ENCODE results near the gene TMEM88.
"Not testable (repeated sequence)": the region's sequence is repeated elsewhere in the genome, so short reads cannot be mapped to it uniquely, and the experiment has no call there.

The TMEM88 gene, protein sequence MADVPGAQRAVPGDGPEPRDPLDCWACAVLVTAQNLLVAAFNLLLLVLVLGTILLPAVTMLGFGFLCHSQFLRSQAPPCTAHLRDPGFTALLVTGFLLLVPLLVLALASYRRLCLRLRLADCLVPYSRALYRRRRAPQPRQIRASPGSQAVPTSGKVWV

DNA sequence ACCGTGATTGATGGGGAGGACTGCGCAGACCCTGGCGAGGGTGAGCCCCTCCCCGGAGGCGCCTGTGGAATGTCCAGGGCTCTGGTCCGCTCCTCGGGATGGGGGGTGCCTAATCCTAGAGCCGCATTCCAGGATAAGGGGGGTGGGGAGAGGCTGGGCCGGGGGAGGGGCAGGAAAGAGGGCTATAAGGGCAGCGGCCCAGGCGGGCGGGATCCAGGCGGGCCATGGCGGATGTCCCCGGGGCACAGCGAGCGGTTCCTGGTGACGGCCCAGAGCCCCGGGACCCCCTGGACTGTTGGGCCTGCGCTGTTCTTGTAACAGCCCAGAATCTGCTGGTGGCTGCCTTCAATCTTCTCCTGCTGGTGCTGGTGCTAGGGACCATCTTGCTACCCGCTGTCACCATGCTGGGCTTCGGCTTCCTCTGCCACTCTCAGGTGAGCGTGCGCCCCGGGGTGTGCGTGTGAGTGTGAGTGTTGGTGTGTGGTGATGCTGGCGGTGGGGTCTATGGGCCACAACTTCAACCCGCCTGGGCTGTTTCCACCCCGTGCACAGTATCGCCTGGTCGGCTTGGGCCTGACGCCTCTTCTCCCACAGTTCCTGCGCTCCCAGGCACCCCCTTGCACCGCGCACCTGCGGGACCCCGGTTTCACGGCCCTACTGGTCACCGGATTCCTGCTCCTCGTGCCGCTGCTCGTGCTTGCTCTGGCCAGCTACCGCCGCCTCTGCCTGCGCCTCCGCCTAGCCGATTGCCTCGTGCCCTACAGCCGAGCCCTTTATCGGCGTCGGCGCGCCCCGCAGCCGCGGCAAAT, at the start of gene TMEM88:
Gene TMEM88 (plus strand): TSS at position 216 of the 809 bp plus-strand sequence. CDS start 9 bp downstream, at position 225.
- DNase-seq: no peak

DNA sequence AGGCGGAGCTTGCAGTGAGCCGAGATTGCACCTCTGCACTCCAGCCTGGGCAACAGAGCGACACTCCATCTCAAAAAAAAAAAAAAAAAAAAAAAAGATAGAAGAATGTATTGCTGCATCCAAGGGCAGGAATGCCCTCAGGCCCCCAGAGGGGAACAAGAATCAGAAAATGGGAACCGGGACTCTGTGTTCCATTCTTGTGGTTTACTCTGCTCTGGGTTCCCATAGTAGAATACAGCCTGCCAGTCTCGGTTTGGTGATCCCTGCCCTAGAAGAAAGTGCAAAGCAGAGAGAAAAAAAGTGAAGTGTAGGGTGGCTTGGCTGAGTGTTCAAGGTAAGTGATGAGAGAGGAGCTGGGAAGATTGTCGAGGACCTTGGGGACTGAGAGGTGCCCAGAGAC, 48.3 kb upstream of the TMEM88 start:
- no peak for DNase-seq

DNA sequence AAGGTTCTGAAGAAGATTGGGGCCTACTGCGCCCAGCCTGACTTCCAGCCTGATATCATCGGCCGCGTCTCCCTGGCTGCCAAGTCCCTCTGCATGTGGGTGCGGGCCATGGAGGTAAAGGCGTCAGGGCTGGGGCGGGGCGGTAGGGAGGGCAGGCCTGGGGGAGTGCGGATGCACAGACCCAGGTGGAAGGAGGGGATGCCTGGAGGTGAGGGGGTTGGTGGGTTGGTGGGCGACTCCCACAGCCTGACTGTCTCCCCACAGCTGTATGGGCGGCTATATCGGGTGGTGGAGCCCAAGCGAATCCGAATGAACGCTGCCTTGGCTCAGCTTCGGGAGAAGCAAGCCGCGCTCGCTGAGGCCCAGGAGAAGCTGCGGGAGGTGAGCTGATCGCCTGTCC, 47.7 kb upstream of the TMEM88 start:
- no peak for DNase-seq

DNA sequence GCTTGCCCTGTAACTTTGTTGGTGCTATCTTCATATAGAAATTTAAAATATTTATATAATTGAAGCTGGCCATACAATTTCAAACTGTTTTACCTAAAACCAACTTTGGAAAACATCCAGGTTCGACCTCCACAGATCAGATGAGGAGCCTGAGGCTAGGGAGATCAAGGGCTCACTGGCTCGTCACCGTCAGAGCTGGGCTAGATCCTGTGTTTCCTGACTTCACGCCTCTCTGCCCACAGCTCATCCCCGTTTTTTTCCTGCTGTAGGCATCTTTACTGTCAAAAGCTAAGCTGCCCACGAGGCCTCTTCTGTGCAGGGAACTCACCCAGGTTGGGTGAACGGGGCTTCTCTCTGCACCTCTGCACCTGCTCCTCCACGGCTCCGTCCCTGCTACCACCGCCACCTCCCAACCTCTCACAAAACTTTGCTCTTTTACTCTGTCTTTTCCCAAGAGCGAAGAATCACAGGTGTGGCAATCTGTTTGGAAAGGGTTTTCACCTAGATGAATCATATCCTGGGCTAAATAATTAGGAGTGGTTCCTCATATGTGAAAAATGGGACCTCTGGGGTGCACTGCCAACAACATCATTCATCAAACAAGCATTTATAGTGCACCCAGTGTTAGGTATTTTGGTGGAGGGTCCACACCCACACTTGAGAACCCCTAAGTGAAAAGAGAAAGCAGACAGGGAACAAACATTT, 45.6 kb upstream of the TMEM88 start:
- no peak for DNase-seq

DNA sequence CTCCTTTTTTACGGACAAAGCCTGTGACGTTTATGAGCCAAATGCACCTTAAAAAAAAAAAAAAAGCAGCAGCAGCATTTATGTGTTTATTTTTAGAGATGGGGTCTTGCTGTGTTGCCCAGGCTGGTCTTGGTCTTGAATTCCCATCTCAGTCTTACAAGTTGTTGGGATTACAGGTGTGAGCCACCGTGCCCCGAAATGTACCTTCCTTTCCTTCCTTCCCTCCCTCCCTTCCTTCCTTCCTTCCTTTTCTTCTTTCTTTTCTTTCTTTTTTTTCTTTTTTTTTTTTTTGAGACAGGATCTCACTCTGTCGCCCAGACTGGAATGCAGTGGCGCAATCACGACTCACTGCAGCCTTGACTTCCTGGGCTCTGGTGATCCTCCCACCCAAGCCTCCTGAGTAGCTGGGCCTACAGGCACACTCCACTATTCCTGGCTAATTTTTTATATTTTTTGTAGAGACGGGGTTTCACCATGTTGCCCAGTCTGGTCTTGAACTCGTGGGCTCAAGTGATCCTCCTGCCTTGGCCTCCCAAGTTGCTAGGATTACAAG, 45.0 kb upstream of the TMEM88 start:
- not testable (repeated sequence) for DNase-seq

DNA sequence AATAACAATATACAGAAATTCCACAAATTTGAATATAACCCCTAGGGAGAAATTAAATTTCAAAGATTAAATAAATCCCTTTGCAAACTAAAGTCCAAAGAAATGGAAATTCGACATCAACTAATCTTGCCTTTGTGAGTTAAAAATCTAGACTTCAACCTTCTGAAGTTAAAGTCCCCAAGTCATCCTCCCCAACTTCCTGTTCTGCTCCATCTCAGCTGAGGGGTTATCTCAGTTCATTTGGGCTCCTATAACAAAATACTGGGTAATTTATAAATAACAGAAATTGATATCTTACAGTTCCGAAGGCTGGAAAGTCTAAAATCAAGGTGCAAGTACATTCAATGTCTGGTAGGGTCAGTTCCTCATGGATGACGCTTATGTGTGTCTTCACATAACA, 43.6 kb upstream of the TMEM88 start:
- DNase-seq: no peak

DNA sequence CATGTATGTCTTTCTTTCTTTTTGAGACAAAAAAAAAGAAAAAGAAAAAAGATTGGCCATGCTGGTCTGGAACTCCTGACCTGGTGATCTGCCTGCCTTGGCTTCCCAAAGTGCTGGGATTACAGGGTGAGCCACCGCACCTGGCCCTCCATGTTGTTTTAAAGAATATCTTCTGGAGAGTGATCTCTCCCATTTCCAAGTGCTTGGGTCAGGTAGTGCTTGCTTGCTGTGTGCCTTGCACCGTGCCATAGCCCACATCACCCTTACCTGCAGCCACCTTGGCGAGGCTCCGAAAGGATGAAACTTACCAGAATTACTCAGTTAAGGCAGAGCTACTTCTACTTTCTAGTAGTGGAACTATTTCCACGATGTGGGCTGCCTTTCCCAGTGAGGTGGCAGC, 39.9 kb upstream of the TMEM88 start:
- no peak for DNase-seq

DNA sequence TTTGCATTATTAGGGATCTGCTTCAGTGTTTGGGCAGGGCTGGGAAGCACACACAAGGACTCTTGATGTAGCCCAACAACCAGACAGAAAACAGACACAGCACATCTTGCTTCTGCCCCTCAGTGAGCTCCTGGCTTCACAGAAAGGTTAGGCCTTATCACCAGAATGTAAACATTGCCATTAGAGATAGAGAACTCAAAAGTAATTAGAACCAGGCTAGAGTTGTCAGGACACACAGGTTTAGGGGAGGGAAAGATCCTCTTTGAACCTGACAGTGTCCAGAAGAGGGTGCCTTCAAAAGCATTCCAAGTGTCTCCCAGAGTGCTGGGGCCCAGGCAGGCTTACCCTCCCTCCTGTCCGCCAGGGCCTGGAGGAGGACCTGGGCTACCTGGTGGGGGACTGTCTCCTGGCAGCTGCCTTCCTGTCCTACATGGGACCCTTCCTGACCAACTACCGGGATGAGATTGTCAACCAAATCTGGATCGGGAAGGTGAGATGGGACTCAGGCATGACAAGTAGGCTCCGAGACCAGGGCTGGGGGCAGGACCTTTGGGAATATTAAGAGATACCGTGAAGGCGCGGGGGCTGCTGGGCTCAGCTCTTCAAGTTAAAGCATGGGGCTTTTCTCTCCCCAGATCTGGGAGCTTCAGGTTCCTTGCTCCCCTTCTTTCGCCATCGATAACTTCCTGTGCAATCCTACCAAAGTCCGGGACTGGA, 37.8 kb upstream of the TMEM88 start:
- no peak for DNase-seq

DNA sequence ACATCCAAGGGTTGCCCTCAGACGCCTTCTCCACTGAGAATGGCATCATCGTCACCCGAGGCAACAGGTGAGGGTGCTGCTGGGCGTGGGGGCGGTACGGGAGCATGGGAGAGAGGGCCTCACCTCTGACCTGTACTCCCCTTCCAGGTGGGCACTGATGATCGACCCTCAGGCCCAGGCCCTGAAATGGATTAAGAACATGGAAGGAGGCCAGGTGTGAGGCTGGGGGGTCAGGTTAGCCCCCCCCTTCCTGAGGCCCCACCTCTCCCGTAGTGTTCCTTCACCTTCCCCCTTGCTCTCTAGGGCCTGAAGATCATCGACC, 37.3 kb upstream of the TMEM88 start:
- no peak for DNase-seq

DNA sequence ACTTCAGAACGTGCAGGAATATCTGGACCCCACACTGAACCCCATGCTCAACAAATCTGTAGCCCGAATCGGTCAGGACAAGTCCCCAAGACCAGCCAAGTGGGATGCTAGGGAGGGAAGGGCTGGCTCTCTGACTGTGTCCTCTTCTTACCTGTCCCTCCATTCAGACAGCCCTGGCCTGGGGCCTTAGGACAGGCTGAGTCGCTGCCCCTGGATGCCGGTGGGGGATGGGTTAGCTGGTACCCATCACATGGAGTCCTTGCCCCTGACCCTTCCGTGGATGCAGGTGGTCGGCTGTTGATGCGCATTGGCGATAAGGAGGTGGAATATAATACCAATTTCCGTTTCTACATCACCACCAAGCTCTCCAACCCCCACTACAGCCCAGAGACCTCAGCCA, 36.8 kb upstream of the TMEM88 start:
- DNase-seq: no peak

DNA sequence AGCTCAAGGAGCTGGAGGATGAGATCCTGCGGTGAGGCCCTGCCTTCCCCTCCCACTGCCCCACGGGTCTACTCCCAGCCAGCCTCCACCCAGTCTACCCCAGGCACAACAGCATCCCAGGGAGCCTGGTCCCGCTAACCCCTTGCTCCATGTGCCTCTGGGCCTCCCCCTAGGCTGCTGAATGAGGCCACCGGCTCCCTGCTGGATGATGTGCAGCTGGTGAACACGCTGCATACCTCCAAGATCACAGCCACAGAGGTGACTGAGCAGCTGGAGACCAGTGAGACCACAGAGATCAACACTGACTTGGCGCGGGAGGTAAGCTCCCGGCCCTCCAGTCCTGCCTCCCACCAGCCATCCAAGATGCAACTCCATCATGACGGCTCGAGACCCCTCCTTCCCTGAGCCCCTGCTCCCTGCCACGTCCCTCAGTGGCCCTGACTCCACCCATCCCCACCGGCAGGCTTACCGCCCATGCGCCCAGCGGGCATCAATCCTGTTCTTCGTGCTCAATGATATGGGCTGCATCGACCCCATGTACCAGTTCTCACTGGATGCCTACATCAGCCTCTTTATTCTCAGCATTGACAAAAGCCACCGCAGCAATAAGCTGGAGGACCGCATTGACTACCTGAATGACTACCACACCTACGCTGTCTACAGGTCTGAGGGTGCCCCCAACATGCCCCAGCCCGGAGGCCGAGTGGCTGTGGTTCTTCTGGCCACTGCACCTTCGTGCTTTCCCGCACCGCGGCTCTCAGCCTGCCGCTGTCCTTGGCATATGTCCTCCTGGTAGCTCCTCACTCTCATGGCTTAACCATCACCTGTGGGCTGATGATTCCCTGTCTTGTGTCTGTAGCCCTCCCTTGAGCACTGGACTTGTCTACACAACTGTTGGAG, 35.9 kb upstream of the TMEM88 start:
- DNase-seq: no peak

DNA sequence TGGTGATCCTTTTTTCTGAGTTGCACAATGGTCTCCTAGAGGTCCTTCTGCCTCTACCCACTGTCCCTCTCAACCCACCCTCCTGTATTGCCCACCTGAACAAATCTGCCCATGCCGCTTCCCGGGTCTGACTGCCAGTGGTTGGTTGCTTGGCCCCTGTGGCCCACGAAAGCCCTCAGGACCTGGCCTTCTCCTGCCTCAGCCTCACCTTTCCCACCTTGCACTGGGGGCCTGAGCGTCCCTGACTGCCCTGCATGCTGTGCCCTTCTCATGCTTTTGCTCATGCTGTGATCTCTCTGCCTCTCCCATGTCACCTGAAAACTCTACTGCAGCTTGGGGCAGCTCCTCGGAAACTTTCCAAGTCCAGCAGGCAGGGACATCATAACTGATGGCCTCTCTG, 34.6 kb upstream of the TMEM88 start:
- no peak for DNase-seq

DNA sequence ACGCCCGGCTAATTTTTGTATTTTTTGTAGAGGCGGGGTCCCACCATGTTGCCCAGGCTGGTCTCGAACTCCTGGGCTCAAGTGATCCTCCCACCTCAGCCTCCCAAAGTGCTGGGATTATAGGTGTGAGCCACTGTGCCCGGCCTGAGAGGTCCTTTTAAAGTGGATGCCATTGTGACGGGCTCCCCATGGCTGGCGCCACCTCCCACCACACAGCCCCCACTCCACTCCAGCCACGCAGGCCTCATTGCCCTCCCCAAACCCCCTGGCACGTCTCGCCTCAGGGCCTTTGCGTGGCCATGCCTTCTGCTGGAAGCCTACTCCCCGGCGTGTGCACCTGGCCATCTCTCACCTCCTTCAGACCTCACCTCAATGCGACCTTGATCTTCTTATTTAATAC, 32.7 kb upstream of the TMEM88 start:
- DNase-seq: no peak

DNA sequence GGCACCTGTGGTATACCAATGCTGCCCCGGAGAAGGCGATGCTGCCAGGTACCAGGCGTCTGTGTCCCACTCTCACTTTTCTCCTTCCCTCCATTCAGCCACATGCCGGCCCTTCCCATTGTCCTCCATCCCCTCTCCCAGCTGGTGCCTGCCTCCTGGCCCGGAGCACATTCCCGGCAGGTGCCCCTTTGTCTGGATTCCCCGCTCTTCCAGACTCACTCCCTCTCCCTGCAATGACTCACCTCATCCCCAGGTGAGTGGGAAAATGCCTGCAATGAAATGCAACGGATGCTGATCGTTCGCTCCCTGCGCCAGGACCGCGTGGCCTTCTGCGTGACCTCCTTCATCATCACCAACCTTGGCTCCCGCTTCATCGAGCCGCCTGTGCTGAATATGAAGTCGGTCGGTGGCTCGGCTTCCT, 31.3 kb upstream of the TMEM88 start:
- no peak for DNase-seq

DNA sequence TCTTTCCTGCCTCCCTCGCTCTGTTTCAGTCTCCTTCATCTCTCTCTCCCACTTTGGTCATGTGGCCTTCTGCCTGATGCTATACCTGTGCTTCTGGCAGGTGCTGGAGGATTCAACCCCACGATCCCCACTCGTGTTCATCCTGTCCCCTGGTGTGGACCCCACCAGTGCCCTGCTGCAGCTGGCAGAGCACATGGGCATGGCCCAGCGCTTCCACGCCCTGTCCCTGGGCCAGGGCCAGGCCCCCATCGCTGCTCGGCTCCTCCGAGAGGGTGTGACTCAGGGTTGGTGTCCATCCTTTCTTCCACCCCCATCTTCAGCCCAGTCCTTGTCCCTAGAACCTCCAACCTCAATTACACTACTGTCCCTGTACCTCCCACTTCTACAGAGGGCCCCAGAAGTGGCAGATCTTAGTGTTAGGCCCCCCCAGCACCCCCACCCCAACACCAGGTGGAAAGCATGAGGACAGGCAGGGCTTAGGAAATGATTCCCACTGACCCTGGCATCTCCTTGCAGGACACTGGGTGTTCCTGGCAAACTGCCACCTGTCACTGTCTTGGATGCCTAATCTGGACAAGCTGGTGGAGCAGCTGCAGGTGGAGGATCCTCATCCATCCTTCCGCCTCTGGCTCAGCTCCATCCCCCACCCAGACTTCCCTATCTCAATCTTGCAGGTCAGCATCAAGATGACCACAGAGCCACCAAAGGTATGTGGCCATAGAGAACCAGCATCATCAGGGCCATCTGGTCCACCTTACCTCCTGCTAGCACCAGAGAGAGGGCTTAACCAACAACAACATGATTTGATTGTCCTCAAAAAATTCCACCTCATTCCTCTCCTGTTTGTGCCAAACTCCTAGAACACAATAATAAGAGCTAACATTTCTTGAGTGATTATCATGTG, 30.6 kb upstream of the TMEM88 start:
- no peak for DNase-seq

DNA sequence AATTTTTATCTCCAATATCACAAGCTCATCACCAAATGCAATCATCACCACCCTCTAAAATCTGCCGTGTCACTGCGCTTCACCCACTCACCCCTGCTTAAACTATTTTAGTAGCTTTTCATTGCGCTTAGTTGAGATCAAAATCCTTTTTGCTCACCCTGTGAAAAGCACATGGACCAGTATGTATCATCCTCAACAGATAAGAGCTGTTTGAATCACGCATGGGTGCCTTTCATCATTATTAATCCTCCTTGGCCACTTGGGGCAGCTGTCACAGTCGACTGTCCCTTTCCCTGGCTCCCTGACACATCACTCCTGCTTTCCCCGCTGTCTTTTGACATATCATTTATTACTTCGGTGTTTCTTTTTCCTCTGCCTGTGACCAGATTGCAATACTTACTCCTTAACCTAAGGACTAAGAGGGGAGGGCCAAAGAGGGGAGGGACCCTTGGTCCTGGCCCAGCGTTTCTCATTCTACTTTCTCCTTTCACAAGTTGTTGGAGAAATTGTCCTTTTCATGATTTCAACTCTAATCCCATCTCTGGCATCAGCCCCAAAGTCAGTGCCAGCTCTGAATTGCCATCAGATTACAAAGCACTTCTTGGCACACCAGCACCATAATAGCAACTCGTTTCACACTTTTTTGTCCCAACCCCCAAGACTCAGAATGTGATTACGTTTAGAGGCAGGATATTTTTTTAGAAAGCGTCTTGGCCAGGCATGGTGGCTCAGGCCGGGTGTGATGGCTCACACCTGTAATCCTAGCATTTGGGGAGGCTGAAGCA, 29.5 kb upstream of the TMEM88 start:
- DNase-seq: no peak

DNA sequence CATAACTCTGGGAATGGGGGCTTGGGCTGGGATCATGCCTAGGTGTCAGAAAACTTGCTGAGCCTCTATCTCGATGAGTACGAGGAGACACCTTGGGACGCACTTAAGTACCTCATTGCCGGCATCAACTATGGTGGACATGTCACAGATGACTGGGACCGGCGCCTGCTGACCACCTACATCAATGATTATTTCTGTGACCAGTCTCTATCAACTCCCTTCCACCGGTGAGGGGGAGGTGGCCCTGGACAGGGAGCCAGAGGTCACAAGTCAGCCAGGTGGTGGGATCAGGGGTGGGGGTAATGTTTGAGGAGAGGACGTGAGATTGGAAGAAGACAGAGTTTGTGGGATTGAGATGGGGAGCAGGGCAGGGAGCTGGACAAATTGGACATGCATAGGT, 24.2 kb upstream of the TMEM88 start:
- no peak for DNase-seq

DNA sequence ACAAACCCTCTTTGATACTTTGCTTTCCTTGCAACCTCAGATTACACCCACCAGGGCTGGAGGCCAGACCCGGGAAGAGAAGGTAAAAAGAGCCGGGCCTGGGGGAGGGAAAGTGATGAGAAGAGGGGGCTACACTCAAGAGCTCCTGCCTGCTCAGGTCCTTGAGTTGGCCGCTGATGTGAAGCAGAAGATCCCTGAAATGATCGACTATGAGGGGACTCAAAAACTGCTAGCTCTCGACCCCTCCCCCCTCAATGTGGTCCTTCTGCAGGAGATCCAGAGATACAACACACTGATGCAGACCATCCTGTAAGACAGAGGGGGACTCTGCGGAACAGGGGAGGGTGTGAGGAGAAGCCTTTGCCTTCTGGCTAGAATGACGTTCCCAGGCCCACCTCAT, 23.6 kb upstream of the TMEM88 start:
- no peak for DNase-seq

DNA sequence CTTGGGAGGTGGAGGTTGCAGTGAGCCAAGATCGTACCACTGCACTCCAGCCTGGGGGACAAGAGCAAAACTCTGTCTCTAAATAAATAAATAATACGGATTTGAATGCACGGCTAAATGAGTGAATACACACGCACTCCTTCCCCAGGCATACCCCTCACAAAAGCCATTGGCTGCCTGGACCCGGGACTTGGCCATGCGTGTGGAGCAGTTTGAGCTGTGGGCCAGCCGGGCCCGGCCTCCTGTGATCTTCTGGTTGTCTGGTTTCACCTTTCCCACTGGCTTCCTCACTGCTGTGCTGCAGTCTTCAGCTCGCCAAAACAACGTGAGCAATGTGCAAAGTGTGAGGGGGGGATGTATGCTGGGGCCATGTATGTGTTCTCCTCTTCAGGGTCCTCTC, 22.4 kb upstream of the TMEM88 start:
- DNase-seq: no peak
